ENCODE results near the gene COPS9.

Gene COPS9

DNA sequence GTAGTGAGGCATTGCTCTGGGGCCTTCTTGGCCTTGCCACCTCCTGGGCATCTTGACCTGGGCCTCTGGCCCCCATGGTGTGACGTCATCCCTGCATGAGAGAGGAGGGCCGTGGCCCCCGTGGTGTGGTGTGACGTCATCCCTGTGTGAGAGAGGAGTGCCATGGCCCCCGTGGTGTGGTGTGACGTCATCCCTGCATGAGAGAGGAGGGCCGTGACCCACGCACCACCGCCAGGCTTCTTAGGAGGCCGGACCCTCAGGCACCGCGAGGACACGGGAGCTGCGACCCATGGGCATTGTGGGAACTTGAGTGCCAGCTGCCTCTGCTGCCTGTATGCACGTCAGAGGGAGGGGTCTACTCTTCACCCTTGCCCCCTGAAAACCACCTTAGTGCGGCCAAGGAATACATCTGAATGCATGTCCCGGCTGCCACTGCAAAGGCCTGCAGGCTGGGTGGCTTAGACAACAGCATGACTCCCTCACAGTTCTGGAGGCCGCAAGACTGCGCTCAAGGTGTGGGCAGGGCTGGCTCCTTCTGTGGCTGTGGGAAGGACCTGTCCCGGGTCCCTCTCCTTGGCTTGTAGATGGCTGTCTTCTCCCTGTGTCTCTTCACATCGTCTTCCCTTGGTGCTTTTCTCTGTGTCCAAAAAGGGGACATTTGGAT is 25.1 kb upstream of the COPS9 start:
- ChIA-PET CTCF (no interaction called here), POLR2A (no interaction called here)
- TF ChIP-seq, protein P1, sequence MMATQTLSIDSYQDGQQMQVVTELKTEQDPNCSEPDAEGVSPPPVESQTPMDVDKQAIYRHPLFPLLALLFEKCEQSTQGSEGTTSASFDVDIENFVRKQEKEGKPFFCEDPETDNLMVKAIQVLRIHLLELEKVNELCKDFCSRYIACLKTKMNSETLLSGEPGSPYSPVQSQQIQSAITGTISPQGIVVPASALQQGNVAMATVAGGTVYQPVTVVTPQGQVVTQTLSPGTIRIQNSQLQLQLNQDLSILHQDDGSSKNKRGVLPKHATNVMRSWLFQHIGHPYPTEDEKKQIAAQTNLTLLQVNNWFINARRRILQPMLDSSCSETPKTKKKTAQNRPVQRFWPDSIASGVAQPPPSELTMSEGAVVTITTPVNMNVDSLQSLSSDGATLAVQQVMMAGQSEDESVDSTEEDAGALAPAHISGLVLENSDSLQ (IDR thresholded peaks at IDR 0.05) = no peak
- no peak for TF ChIP-seq SP1 (IDR thresholded peaks at IDR 0.05)
- no peak for TF ChIP-seq CTBP1 (IDR thresholded peaks at IDR 0.05; ENCODE audit: borderline replicate concordance)
- TF ChIP-seq FOXM1 (IDR thresholded peaks at IDR 0.05; ENCODE audit: borderline replicate concordance) = no peak
- TF ChIP-seq NFRKB (IDR thresholded peaks at IDR 0.05) = no peak
- no peak for TF ChIP-seq BHLHE40 (IDR thresholded peaks at IDR 0.05; ENCODE audit: borderline replicate concordance)
- no peak for TF ChIP-seq FOXK2 (IDR thresholded peaks at IDR 0.05)
- TF ChIP-seq ZNF384 (IDR thresholded peaks at IDR 0.05) = no peak
- DNase-seq (ENCODE audit: extremely low spot score) = no peak

DNA sequence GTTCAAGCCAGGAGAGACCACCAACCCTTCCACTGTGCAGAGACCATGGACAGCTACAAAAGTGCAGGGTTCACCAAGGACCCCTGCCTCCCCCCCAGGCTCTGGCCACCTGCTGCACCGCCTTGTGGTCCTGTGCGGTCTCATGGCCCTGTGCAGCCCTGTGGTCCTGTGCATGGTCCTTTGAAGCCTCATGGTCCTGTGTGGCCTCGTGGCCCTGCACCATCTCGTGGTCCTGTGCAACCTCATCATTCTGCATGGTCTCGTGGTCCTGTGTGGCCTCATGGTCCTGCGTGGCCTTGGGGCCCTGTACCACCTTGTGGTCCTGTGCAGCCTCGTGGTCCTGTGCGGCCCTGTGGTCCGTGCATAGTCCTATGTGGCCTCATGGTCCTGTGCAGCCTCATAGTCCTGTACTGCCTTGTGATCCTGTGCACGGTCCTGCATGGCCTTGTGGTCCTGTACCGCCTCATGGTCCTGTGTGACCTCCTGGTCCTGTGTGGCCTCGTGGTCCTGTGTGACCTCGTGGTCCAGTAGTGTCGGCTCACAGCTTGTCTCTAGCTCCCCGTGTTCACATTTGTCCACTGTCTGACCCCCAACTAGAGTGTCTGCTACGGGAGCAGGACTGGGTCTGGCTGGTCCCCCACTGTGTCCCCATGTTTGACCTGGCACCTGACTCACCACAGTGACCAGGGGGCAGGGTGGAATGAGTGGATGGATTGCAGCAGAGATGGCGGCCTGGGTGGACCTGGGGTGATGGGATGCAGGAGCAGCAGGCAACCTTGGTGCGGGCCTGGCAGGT is 24.4 kb upstream of the COPS9 start:
- TF ChIP-seq TARDBP (IDR thresholded peaks at IDR 0.05) = no peak
- no peak for TF ChIP-seq L3MBTL2 (conservative IDR thresholded peaks at IDR 0.05)
- TF ChIP-seq SP1 (IDR thresholded peaks at IDR 0.05) = no peak
- no peak for TF ChIP-seq FOXA1 (IDR thresholded peaks at IDR 0.05)
- no peak for TF ChIP-seq HDGF (IDR thresholded peaks at IDR 0.05; ENCODE audit: borderline replicate concordance)
- TF ChIP-seq ARNT (IDR thresholded peaks at IDR 0.05) = no peak
- no peak for TF ChIP-seq LEF1 (IDR thresholded peaks at IDR 0.05; ENCODE audit: borderline replicate concordance)
- no peak for TF ChIP-seq NFRKB (IDR thresholded peaks at IDR 0.05)
- TF ChIP-seq FOXK2 (IDR thresholded peaks at IDR 0.05) = no peak
- no peak for TF ChIP-seq ELF4 (IDR thresholded peaks at IDR 0.05)
- TF ChIP-seq, protein P1 (IDR thresholded peaks at IDR 0.05) = no peak
- TF ChIP-seq BHLHE40 (IDR thresholded peaks at IDR 0.05; ENCODE audit: borderline replicate concordance) = no peak
- CTCF ChIA-PET = interaction anchor here (0.5 to 1.1 kb wide), 2 partner anchors 10 to 58 kb away, joined by 4 read pairs; no protein-coding TSS in a partner anchor

DNA sequence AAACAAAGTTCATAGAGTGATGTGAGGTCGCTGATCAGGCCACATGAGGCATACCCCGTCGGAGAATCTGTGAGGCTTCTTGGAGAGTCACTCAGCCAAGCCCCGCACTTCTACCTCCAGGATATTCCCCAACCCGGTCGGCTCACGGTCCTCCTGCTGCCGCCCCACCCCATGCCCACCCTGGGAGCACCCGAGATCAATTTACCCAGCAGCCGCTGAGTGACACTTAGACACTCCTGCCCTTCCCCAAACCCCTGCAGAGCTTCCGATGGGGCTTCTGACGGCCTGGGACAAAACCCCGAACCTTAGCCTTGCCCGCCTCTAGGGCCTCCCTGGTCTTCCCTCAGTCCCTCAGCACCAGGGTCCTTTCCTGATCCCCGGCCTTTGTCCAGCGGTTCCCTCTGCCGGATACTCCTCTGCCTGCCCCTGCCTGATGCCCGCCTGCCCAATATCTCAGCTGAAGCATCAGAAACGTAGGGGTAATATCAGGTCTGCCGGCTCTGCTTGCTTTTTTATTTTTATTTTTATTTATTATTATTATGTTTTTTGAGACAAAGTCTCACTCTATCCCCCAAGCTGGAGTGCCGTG is 23.2 kb upstream of the COPS9 start:
- DNase-seq (ENCODE audit: extremely low spot score) = no peak
- ChIA-PET POLR2A (no interaction called here), CTCF (interaction anchor here (0.5 to 1.1 kb wide), 2 partner anchors 9 to 57 kb away, joined by 4 read pairs; no protein-coding TSS in a partner anchor)
- TF ChIP-seq SUZ12 (IDR thresholded peaks at IDR 0.05) = no peak
- no peak for TF ChIP-seq HDGF (IDR thresholded peaks at IDR 0.05; ENCODE audit: borderline replicate concordance)
- TF ChIP-seq TARDBP (IDR thresholded peaks at IDR 0.05) = no peak
- no peak for TF ChIP-seq ELF4 (IDR thresholded peaks at IDR 0.05)
- TF ChIP-seq SP1 (IDR thresholded peaks at IDR 0.05) = no peak
- no peak for TF ChIP-seq L3MBTL2 (conservative IDR thresholded peaks at IDR 0.05)
- TF ChIP-seq, protein P1 (IDR thresholded peaks at IDR 0.05) = no peak
- TF ChIP-seq NFRKB (IDR thresholded peaks at IDR 0.05) = no peak
- no peak for TF ChIP-seq ARNT (IDR thresholded peaks at IDR 0.05)
- no peak for TF ChIP-seq BHLHE40 (IDR thresholded peaks at IDR 0.05; ENCODE audit: borderline replicate concordance)
- TF ChIP-seq LEF1 (IDR thresholded peaks at IDR 0.05; ENCODE audit: borderline replicate concordance) = no peak
- TF ChIP-seq FOXA1 (IDR thresholded peaks at IDR 0.05) = no peak
- no peak for TF ChIP-seq CTBP1 (IDR thresholded peaks at IDR 0.05; ENCODE audit: borderline replicate concordance)
- no peak for TF ChIP-seq FOXK2 (IDR thresholded peaks at IDR 0.05)
- TF ChIP-seq ZNF384 (IDR thresholded peaks at IDR 0.05) = no peak
- no peak for TF ChIP-seq FOXM1 (IDR thresholded peaks at IDR 0.05; ENCODE audit: borderline replicate concordance)

More for the DNA sequence above, 24.4 kb upstream of the COPS9 start:
- no peak for DNase-seq (ENCODE audit: extremely low spot score)
- POLR2A ChIA-PET = no interaction called here

DNA sequence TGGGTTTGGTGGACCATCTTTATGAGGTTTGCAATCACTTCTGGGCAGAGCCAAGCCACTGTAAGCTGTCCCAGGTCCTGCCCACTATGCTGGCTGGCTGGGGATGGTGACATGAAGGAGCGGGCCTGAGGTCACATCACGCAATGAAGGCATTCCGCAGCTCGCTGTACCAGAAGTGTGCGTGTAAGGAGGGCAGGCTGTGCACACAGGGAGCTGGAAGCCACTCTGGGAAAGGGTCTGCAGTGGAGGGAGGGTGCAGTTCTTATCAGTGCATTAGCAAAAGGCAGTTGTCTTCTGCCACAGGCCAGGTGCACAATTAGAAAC is 21.0 kb upstream of the COPS9 start:
- no peak for TF ChIP-seq FOXM1 (IDR thresholded peaks at IDR 0.05; ENCODE audit: borderline replicate concordance)
- TF ChIP-seq TARDBP (IDR thresholded peaks at IDR 0.05) = no peak
- TF ChIP-seq SP1 (IDR thresholded peaks at IDR 0.05) = no peak
- no peak for TF ChIP-seq CTBP1 (IDR thresholded peaks at IDR 0.05; ENCODE audit: borderline replicate concordance)
- TF ChIP-seq, protein P1 (IDR thresholded peaks at IDR 0.05) = no peak
- no peak for TF ChIP-seq HDGF (IDR thresholded peaks at IDR 0.05; ENCODE audit: borderline replicate concordance)
- no peak for TF ChIP-seq SUZ12 (IDR thresholded peaks at IDR 0.05)
- TF ChIP-seq ARNT (IDR thresholded peaks at IDR 0.05) = no peak
- DNase-seq (ENCODE audit: extremely low spot score) = no peak
- ChIA-PET CTCF (interaction anchor here (0.6 kb wide), 1 partner anchor 96 kb away, joined by 3 read pairs; no protein-coding TSS in a partner anchor), POLR2A (no interaction called here)

DNA sequence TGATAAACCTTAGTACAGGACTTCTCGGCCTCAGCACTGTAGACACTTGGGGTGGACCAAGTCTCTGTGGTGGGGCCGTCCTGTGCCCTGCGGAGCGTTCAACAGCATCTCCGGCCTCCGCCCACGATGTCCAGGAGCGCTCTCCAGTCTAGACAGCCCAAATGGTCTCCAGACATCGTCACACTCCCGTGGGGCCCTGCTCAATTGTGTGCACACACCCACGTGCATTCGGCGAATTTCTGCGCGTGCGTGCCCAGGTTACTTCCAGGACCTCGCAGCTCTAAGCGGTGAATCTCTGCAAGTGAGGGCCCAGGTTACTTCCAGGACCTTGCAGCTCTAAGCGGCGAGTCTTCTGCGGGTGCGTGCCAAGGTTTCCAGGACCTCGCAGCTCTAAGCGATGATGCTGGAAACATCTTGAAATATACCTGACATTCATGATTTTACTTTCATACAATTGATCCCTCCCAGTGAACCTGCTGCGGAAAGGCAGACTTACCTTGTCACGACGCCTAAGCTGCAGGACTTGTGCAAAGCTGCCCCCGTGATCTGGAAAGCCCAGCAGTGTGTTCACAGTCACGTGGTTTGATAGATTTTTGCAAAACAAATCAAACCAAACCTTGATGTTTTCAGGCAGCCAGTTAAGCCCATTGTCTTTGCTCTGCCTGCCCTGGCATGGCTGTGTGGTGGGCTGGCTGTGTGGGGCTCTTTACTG is 20.5 kb upstream of the COPS9 start:
- ChIA-PET CTCF (interaction anchor here (0.6 kb wide), 2 partner anchors 95 to 169 kb away, joined by 3 read pairs; no protein-coding TSS in a partner anchor), POLR2A (no interaction called here)
- no peak for DNase-seq (ENCODE audit: extremely low spot score)
- TF ChIP-seq TARDBP (IDR thresholded peaks at IDR 0.05) (no peak), BHLHE40 (IDR thresholded peaks at IDR 0.05; ENCODE audit: borderline replicate concordance) (no peak), L3MBTL2 (conservative IDR thresholded peaks at IDR 0.05) (no peak), CTBP1 (IDR thresholded peaks at IDR 0.05; ENCODE audit: borderline replicate concordance) (no peak), LEF1 (IDR thresholded peaks at IDR 0.05; ENCODE audit: borderline replicate concordance) (no peak), NFRKB (IDR thresholded peaks at IDR 0.05) (no peak)
